ENCODE measurements around the gene ATP6V1F.

Gene ATP6V1F

GRCh38 chr7:128869138-128869943, 6.7 kb downstream of the ATP6V1F start:
- DNase-seq = no peak

GRCh38 chr7:128869944-128870285, 7.3 kb downstream of the ATP6V1F start:
- DNase-seq = no peak

GRCh38 chr7:128871050-128871449, 8.4 kb downstream of the ATP6V1F start:
- no peak for DNase-seq

GRCh38 chr7:128872394-128872824, 9.8 kb downstream of the ATP6V1F start:
- no peak for DNase-seq

GRCh38 chr7:128873234-128873633, 10.6 kb downstream of the ATP6V1F start:
- DNase-seq = no peak

GRCh38 chr7:128874140-128875031, 11.7 kb downstream of the ATP6V1F start:
- no peak for DNase-seq

- no peak for DNase-seq
Measured at GRCh38 chr7:128875523-128875948, 12.9 kb downstream of the ATP6V1F start.

- no peak for DNase-seq
Measured at GRCh38 chr7:128876127-128876526, 13.5 kb downstream of the ATP6V1F start.

- no peak for DNase-seq
Measured at GRCh38 chr7:128876586-128876977, 13.9 kb downstream of the ATP6V1F start.

- DNase-seq = no peak
Measured at GRCh38 chr7:128876978-128877755, 14.5 kb downstream of the ATP6V1F start.

GRCh38 chr7:128877756-128878120, 15.1 kb downstream of the ATP6V1F start:
- DNase-seq = peak; percentile 20

- no peak for DNase-seq
Measured at GRCh38 chr7:128878226-128879105, 15.8 kb downstream of the ATP6V1F start.

GRCh38 chr7:128879461-128879938, 16.8 kb downstream of the ATP6V1F start:
- DNase-seq = no peak

GRCh38 chr7:128879939-128880746, 17.5 kb downstream of the ATP6V1F start:
- no peak for DNase-seq

GRCh38 chr7:128880791-128881457, 18.3 kb downstream of the ATP6V1F start:
- no peak for DNase-seq

GRCh38 chr7:128881458-128882125, 18.9 kb downstream of the ATP6V1F start:
- DNase-seq = no peak

GRCh38 chr7:128882134-128882533, 19.5 kb downstream of the ATP6V1F start:
- no peak for DNase-seq

GRCh38 chr7:128883622-128884448, 21.2 kb downstream of the ATP6V1F start:
- peak; percentile 74 for DNase-seq
